ENCODE measurements around the gene MYO1D.
"Not testable (repeated sequence)": the region's sequence is repeated elsewhere in the genome, so short reads cannot be mapped to it uniquely, and the experiment has no call there.

The MYO1D gene

GRCh38 chr17:32739722-32740121, 137.2 kb downstream of the MYO1D start:
- no peak for DNase-seq (ENCODE audit: low read depth in 1 of 2, low spot score in 1 of 2)

- not testable (repeated sequence) for DNase-seq (ENCODE audit: low read depth in 1 of 2, low spot score in 1 of 2)
Observed at GRCh38 chr17:32739151-32739550, 137.8 kb downstream of the MYO1D start.

GRCh38 chr17:32733401-32733800, 143.5 kb downstream of the MYO1D start:
- no peak for DNase-seq (ENCODE audit: low read depth in 1 of 2, low spot score in 1 of 2)

GRCh38 chr17:32732900-32733299, 144.0 kb downstream of the MYO1D start:
- no peak for DNase-seq (ENCODE audit: low read depth in 1 of 2, low spot score in 1 of 2)

GRCh38 chr17:32732296-32732642, 144.7 kb downstream of the MYO1D start:
- no peak for DNase-seq (ENCODE audit: low read depth in 1 of 2, low spot score in 1 of 2)

- no peak for DNase-seq (ENCODE audit: low read depth in 1 of 2, low spot score in 1 of 2)
Observed at GRCh38 chr17:32731556-32732295, 145.2 kb downstream of the MYO1D start.

GRCh38 chr17:32727681-32728080, 149.2 kb downstream of the MYO1D start:
- no peak for DNase-seq (ENCODE audit: low read depth in 1 of 2, low spot score in 1 of 2)

GRCh38 chr17:32725697-32726096, 151.2 kb downstream of the MYO1D start:
- no peak for DNase-seq (ENCODE audit: low read depth in 1 of 2, low spot score in 1 of 2)

- no peak for DNase-seq (ENCODE audit: low read depth in 1 of 2, low spot score in 1 of 2)
Observed at GRCh38 chr17:32723310-32723955, 153.5 kb downstream of the MYO1D start.

- no peak for DNase-seq (ENCODE audit: low read depth in 1 of 2, low spot score in 1 of 2)
Observed at GRCh38 chr17:32722733-32723132, 154.2 kb downstream of the MYO1D start.

GRCh38 chr17:32720671-32721070, 156.3 kb downstream of the MYO1D start:
- DNase-seq (ENCODE audit: low read depth in 1 of 2, low spot score in 1 of 2): no peak

- no peak for DNase-seq (ENCODE audit: low read depth in 1 of 2, low spot score in 1 of 2)
Observed at GRCh38 chr17:32719689-32720088, 157.2 kb downstream of the MYO1D start.

GRCh38 chr17:32714922-32715321, 162.0 kb downstream of the MYO1D start:
- DNase-seq (ENCODE audit: low read depth in 1 of 2, low spot score in 1 of 2): not testable (repeated sequence)

- DNase-seq (ENCODE audit: low read depth in 1 of 2, low spot score in 1 of 2): not testable (repeated sequence)
Observed at GRCh38 chr17:32714206-32714605, 162.7 kb downstream of the MYO1D start.

GRCh38 chr17:32713081-32713480, 163.8 kb downstream of the MYO1D start:
- DNase-seq (ENCODE audit: low read depth in 1 of 2, low spot score in 1 of 2): no peak

- DNase-seq (ENCODE audit: low read depth in 1 of 2, low spot score in 1 of 2): no peak
Observed at GRCh38 chr17:32709562-32709961, 167.4 kb downstream of the MYO1D start.

- no peak for DNase-seq (ENCODE audit: low read depth in 1 of 2, low spot score in 1 of 2)
Observed at GRCh38 chr17:32701871-32702270, 175.1 kb downstream of the MYO1D start.

GRCh38 chr17:32699247-32699646, 177.7 kb downstream of the MYO1D start:
- DNase-seq (ENCODE audit: low read depth in 1 of 2, low spot score in 1 of 2): no peak

GRCh38 chr17:32697728-32698625, 178.9 kb downstream of the MYO1D start:
- DNase-seq (ENCODE audit: low read depth in 1 of 2, low spot score in 1 of 2): no peak

GRCh38 chr17:32696426-32696825, 180.5 kb downstream of the MYO1D start:
- DNase-seq (ENCODE audit: low read depth in 1 of 2, low spot score in 1 of 2): no peak

- no peak for DNase-seq (ENCODE audit: low read depth in 1 of 2, low spot score in 1 of 2)
Observed at GRCh38 chr17:32695864-32696263, 181.1 kb downstream of the MYO1D start.
